Measurements from ENCODE around the gene COL9A2.

- no peak for TF ChIP-seq PATZ1 (CRISPR knock-in tag; IDR thresholded peaks at IDR 0.05; ENCODE audit: borderline replicate concordance)
- TF ChIP-seq ZFP30 (CRISPR knock-in tag; IDR thresholded peaks at IDR 0.05) = no peak
- no peak for TF ChIP-seq ZNF70 (CRISPR knock-in tag; IDR thresholded peaks at IDR 0.05)
- TF ChIP-seq PPARA (CRISPR knock-in tag; IDR thresholded peaks at IDR 0.05; ENCODE audit: borderline replicate concordance) = no peak
- TF ChIP-seq SNAI2 (CRISPR knock-in tag; IDR thresholded peaks at IDR 0.05) = no peak
- TF ChIP-seq OSR1 (CRISPR knock-in tag; IDR thresholded peaks at IDR 0.05) = no peak
- TF ChIP-seq POU6F1 (CRISPR knock-in tag; IDR thresholded peaks at IDR 0.05; ENCODE audit: borderline replicate concordance, low read depth) = no peak
- no peak for TF ChIP-seq CREB5 (CRISPR knock-in tag; IDR thresholded peaks at IDR 0.05; ENCODE audit: low read depth)
Observed at GRCh38 chr1:40311692-40312091, 5.4 kb downstream of the COL9A2 start.

Measured in SK-N-SH treated with all-trans-retinoic acid at 6 μM for 48 hours (cell line).